Right forelimb (tissue), 1 donor: ENCODE results near the gene MAFG.

Source experiments
- DNase-seq: peaks from one replicate; pipeline ENCODE4 v3.0.0-alpha.2; 2018

Gene MAFG

DNA sequence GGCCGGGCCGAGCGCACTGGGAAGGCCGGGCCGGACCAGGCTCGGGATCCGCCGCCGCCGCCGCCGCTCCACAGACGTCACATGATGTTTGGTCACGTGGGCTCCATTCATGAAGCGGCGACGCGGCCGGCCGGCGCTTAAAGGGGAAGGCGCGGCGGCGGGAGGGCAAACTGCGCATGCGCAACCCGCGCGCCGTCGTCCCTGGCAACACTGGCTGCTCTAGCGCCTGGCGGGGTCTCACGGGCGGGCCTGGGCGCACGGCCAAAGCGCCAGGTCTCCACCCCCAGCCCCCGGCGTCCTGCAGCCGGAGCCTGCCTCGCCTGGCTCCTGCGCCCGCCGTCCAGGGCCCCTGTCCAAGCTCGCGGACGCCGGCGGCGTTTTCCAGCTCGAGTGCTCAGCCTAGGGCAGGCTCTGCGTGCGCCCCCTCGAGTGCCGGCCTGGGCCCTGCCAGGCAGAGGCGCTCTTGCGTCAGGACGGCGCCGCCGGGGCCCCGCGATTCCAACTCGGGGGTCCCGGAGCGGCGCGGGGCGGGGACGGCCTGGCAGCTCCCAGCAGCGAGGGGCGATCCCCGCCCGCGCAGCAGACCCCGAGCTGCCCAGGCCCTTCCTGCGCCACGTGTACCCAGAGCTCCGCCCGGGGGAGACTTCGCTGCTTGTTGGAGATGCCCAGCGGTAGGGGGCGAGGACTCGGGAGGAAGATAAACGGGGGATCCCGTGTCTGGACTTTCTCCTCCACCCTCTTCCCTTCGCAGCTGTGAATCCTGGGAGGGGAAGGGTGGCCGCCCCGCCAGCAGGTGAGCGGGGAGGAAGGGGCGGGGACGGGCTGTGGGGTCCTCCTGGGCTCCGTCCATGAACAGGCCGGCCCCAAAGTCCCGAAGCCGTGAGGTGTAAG, at the start of gene MAFG:
MAFG (minus strand) TSS at position 83 of the 891 bp plus-strand sequence. CDS start 4,550 bp downstream, outside the sequence.
- peak; percentile 98 for DNase-seq

DNA sequence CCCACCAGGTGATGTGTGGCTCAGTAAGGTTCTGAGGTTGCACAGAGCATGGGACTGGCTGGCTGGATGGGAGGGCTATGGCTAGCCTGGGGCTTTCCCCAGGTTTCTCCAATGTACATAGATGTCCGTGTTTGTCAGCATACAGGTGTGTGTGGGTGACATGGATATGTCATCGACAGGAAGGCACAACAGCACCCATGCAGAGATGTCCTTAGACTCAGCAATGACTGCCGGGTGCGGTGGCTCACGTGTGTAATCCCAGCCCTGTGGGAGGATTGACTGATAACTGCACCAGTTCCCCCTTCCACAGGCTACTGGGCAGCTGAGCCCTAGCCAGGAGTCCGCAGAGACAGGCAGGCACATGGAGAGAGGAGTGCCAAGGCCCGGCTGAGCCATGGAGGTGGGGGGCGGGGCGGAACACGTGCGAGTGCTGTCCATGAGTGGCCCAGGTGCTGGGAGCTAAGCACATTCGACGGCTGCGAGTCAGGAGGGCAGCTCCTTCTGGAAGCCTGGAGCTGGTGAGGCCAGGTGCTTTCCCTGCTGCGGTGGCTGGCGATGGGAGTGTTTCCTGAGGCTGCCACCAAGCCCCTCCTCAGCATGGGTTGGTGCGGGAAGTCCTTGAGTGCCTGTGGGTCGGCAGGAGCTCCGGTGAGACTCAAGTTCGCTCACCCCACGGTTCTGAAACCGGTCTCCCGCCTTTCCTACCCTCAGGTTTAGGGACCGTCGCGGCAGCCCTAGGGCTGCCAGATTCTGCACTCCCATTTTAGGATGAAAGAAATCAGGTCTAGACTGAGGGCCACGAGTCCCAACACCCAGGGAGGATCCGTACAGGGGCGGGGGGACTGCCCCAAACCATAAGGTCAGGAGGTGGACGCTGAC, 49.0 kb upstream of the MAFG start:
- DNase-seq: no peak

DNA sequence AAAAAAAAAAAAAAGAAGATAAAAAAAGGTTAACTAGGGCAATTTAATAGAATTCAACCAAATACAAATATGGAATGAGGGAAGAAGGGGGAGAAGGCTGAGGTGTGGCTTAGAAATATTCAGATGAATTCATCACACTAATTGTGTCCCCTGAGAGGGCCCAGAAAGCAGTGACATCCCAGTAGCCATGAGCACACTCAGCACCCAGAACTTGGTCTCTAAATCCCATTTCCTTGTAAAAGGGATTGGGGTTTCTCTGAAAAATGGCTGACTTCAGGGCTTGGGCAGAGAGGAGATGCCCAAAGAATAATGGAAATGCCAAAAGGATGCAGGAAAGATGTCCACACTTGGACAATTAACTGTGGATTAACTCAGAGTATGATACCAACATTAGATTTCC, 45.9 kb upstream of the MAFG start:
- no peak for DNase-seq

DNA sequence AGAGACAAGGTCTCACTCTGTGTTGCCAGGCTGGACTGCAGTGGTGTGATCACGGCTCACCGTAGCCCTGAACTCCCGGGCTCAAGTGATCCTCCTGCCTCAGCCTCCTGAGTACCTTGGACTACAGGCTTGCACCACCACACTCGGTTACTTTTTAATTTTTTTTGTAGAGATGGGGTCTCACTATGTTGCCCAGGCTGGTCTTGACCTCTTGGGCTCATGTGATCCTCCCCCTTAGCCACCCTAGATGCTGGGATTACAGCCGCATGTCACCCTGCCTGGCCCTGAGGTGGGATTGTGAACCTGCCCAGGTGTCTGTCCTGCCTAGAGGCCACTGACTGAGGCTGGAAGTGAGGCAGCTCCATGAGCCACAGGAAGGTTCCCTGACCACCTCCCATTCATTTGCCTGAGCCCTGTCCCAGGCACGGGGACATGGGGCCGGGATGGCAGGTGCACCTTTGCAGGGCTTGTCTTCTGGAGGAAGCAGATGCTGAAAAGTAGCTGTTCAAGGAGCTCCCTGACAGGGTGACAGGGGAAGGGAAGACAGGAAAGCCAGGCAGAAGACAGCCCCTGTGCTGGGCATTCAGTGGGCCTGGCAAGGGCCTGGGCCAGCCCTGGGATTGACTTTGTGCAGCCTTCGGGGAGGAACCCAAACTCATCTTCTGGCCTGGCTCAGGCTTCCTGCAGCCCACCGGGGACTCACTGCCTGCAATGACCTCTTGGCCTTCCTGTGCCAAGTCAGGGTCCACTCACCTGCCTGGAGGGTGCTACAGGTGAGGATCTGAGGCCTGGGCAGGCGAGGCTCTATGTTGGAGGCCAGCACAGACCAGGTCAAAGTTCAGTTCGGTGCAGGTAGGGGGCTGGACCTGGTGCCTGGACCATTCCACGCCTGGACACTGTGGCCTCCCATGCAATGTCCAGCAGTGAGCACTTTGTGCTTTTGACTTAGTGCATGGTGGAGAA, 41.6 kb upstream of the MAFG start:
- DNase-seq: no peak

DNA sequence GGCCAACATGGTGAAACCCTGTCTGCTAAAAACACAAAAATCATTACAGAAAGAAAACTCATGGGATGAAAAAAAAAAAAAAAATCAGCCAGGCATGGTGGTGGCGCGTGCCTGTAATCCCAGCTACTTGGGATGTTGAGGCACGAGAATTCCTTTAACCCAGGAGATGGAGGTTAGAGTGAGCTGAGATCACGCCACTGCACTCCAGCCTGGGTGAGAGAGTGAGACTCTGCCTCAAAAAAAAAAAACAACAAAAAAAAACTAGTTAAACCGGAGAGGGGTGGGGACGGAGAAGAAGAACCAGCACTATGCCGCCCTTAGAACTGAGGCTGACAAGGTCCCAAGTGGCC, 40.8 kb upstream of the MAFG start:
- no peak for DNase-seq

DNA sequence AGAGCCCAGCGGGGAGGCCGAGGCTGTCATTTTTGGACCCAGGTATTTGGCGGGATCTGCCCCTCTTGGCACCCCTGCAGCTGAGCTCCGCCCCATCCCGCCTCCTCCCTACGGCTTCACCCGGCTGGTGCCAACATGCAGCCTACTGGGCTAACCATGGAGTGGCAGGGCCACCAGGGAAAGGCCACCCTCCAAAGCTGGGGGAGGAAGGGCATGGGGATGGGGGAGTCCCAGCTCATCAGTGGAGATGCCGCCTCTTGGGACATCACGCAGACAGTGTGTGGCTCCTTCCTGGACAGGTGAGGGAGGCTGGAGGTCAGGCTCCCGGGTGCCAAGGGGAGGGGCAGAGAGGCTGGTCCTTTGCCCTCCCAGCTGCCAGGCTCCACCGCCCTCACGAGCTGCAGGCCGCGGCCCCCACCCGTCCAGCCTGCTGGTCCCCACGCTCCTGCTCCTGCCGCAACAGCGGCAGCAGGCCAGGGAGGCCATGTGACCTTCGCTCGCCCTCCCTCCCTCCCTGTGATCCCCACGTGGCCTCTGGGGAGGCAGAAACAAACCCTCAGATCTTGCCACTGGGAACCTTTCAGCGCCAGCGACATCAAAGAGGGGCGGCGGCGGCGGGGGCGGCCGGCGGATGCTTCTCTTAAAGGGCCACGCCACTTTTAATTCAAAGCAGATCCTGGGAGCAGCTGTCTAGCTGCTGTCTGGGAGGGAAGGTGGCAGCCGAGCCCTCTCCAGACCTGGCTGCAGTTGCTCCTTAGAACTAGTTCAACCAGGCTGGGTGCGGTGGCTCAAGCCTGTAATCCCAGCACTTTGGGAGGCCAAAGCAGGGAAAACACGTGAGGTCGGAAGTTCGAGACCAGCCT, 40.2 kb upstream of the MAFG start:
- DNase-seq: peak; percentile 87

DNA sequence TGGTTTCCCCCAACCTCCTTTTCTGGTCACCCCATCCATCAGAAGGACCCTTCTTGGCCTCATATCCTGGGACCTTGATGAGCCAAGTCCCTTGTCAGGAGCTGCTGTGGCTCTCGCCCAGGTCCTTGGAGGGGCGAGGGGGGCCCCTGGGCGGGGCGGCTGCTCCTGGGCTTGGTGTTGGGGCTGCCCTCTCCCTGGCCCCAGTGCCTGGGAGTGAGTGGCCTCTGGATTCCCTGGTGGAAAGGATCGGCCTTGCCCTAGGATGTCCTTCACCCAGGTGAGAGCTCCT, 39.7 kb upstream of the MAFG start:
- no peak for DNase-seq

DNA sequence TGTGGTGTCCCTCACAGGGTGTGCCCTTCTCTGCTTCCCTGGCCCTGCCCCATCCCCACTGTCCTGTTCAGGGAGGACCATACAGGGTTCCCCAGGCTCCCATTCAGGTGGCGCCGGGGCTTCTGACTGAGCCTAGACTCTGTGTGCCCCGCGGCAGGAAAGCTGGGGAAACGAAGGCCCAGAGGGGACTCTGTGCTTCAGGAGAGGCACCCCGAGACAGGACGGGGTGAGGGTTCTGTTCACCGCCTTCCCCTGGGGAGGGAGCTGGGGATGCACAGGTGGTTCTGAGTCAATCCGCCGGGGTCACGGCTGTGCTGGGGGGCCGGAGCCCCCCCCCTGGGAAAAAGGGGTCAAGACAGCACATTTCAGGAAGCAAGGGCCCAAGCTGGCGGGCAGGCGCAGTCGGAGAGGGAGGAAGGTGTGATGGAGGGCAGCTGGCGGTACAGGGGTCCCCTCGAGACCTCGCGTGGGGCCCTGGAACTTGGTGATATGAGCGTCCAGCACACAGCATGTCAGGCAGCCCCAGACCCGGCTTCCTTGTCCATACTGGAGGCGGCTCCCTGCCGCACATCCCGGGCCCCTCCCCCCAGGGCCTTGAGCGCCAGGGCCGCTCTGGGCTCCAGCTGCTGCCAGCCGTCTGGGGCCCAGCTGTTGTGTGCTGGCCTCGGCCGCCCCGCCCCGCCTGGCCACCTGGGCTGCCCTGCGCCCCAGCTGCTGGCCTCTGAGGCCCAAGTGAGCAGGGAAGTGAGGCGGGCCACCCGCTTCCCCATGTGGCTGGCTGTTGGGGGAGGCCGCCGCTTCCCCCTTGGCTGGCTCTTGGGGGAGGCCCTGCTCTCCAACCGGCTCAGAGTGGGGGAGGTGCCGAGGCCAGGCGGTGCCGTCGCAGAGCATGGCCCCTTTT, 39.1 kb upstream of the MAFG start:
- peak; percentile 82 for DNase-seq

DNA sequence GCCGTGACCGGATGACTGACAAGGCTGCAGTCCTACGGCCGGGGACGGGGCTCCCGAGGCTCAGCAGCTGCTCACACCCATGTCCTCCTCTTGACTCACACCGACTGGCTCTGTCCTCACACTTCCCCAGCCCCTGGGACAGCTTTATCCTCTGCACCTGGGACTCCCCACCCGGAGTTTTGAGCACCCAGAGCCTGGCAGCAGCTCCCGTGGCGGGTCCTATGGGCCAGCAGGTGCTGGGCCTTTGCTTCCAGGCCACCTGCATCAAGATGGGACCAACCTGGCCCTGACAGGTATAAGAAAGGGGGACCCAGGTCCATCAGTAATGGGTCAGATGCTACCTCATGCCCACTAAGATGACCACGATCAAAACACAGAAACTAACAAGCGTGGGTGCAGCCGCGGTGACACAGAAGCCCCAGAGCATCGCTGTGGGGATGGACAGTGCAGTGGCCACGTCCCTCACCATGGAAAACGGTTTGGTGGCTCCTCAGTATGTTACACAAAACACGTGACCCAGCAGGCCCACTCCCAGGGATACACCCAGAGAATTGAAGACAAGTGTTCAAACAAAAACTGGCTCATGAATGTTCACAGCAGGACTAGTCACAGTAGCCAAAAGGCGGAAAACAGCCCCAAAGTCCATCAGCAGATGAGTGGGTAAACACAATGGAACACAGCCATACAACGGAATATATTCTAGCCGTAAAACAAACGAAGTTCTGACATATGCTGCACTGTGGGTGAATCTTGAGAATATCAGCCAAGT, 36.7 kb upstream of the MAFG start:
- DNase-seq: no peak

DNA sequence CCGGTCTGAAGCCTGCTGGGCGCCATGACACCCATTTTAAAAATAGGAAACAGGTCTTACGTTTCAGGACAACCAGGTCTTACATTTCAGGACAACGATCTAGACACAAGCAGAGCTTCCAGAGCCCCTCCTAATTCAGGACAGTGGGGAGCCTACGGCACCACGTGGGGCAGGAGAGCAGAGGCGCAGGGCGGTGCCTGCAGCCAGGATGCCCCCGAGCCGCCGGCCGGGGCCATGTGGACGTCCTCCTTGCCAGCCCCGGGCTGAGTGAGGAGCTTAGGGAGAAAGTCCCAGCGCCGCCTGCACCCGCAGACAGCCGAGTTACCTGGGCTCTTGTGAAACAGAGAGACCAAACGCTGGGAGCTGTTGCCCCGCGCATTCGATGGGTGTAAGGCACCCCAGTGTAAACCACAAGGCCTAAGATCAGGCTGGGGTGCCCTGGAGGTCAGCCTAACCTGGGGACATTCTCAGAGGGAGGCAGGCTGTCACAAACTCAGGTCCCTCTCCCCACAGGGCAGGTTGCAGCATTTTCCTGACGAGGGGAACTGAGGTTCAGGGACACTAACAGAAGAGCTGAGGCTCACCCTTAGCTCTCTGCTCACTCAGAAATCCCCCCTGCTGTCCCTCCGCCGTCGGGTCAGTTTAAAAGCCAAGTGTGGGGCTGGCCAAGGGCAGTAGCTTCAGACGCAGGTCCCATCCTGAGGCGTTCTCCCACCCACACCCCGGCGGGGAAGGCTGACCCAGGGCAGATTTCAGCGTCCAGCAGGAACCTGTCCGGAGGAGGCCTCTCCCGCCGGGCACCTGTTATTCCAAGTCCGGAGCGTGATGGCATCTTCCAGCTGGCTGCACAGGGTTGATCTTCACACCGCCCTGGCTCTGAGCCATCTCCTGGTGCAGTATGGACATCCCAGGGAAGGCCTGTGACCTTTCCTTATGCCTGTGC, 35.2 kb upstream of the MAFG start:
- no peak for DNase-seq

DNA sequence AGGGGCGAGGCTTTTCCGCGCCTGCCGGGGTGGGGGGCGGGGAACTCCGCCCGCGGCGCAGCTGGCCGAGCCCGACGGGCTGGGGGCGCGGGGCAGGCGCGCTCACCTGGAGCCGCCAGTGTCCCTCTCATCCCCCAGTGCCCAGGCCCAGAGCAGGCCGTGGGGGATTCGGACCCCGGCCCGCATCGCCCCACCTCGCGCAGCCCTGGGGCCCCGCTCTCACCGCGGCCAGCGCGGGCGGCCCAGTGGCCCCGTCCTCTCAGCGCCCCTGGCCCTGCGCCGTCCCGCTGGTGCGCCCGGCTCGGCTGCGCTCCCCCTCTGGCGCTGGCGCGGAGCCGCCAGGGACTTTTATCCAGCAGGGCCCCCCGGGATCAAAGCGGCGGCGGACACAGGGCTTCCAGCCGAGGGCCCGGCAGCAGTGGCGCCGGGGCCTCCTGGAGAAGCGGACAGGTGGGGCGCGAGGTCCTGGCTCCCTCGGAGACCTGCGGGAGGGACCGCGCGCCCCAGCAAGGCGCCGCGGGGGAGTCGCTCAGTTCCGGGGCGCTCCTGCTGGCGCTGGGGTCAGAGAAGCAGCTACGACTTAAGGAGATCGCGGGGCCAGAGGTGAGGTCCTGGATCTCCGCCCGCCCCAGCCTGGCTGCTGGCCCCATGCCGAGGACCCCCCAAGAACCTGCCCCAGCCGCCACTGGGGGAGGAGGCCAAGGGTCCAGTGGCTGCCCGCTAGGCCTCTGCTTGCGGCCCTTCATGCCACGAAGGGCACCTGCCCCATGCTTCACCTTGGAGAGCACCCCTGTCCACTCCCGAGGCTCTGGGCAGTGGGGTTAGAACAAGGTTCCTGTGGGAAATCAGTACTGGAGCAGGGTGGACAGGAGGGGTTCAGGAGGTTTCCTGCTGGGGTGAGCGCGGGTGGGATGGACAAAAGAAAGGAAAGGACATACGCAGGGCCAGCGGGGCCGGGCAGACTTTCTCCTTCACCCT, 34.3 kb upstream of the MAFG start:
- DNase-seq: no peak

DNA sequence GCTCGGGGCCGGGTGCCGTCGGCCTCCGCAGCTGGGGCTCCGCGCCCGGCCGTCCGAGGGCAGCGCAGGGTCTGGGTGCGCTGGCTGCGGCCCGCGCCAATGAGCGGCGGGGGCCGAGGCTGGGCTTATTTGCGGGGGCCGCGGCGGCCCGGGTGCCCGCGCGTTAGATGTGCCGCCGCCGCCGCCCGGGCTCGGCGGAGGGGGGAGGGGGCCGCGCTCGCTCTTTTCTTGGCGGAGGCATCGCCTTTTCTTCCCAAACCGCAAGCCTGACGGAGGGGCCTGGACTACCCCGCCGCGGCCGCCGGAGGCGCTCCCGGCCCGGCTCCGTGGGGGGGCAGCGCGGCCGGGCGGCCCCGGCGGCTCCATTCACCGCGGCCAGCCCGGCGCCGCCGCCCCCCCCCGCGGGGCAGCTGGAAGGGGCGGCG, 33.6 kb upstream of the MAFG start, which contains the start of gene NOTUM:
NOTUM (minus strand) TSS at position 101 of the 425 bp plus-strand sequence. CDS start 278 bp downstream, outside the sequence.
- no peak for DNase-seq

DNA sequence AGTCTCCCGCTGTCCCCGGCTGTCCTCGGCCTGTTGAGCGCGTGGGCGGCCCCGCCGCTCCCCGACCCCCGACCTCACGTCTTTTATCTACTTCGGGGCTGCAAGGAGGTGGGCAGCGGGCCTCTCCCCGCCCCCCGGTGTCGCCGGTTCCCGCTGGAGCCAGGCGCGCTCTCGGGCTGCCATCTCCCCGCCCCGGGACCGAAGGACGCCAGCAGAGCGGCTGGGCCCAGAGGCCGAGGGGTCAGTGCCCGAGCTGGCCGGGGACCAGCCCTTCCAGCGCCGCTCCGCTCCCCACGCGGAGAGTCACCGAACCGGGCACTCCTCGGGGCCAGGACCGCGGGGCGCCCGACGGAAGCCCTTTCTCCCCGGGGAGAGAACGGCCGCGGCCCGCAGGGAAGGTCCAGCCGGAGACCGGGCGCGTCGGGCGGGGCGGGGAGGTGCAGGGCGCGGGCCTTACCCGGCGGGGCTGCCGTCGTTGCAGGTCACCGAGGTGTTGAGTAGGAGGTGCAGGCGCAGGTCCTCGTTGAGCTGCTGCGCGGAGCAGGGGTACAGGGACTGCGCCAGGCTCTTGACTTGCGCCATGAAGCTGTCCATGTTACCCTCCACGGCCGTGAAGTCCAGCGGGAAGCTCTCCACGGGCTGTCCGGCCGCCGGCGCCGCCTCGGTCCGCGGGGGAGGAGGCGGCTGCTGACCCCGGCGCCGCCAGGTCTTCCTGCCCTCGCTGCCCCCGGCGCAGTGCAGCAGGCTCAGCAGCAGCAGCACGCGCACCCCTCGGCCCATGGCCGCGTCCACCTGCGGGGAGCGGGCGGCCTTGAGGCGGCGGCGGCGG, 32.8 kb upstream of the MAFG start:
- no peak for DNase-seq

DNA sequence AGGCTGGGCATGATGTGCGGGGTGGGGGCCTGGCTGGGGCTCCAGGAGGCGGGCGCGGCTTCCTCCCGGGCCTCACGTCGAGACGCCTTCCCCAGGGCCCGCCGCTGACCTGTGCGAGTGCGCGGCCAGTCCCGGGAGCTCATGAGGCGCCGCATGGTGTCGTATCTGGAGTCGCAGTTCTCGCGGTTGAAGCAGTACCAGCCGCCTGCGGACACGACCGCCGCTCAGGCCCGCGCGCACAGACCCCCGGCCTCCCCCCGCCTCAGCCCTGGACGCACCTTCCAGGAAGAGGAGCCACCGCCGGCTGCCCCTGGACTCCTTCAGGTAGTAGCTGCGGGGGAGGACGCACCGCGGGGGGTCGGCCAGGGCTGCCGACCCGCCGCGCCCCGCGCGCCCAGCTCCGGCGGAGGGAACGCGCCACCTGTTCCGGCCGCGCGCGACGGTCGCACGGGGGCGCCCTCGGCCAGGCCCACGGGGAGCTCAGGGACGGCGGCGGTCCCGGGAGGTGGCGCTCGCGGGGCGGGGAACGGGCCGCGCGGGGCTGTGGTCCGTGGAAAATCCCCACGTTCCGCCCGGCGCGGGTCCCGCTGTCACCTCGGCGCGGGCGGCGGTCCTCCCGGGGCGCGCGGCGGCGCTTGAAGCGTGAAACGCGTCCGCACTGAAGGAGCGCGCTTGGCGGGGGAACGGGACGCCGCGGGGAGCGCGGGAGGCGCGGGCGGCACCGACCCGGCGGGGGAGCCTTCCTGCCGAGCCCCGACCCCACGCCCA, 32.0 kb upstream of the MAFG start:
- peak; percentile 80 for DNase-seq

DNA sequence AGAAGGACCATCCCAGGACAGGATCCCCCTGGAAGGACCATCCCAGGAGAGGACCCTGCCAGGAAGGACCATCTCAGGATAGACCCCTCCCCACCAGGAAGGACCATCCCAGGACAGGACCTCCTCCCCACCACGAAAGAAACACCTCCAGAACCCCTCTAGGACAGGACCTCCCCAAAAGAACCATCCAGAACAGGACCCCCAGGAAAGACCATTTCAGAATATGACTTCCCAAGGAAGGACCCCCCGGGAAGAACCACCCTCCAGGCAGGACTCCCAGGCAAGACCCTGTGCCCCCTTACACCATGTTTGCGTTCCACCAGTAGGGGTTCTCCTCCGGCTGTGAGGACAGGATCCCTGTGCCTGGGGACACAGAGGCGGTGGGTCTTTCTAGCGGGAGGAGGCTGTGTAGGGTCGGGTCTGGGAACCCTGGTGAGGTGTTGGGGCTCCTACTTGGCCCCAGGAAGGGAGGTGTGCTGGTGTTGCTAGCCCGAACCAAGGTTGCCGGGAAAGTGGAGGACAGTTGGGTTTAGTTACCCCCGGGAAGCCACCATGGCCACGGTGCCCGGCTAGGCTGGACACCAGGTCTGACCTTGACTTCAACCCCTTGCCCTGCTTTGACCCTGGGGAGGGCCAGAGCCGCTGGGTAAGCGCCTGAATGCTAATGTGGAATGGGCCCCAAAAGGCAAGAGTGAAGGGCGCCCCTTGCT, 31.3 kb upstream of the MAFG start:
- DNase-seq: no peak
